SJSA1 (cell line): ENCODE measurements around the gene TBC1D22A. TPM values are rescaled to one million over a fixed set of nuclear protein-coding genes. Genes with fewer than 3 reads are reported as not detected.
"Not testable (repeated sequence)": the region's sequence is repeated elsewhere in the genome, so short reads cannot be mapped to it uniquely, and the experiment has no call there.

Source experiments
- DNase-seq, 2 experiments: peaks; one replicate each; pipeline ENCODE4 v3.0.0-alpha.2; 2015 to 2020; ENCODE audit warnings: low spot score in 2 of 2, low read depth in 1 of 2
- H3K27ac ChIP-seq: fragments of 250-450 bp; sonication (Bioruptor Pico); 2 replicates; pipeline ENCODE4 v1.5.1; 2020; ENCODE audit warnings: mild to moderate bottlenecking, moderate library complexity
- H3K27me3 ChIP-seq: fragments of 250-450 bp; sonication (Bioruptor Pico); replicated peaks from 2 replicates; pipeline ENCODE4 v1.5.1; 2020; ENCODE audit warnings: mild to moderate bottlenecking, moderate library complexity
- H3K36me3 ChIP-seq: fragments of 250-450 bp; sonication (Bioruptor Pico); 2 replicates; pipeline ENCODE4 v1.5.1; 2020; ENCODE audit warnings: mild to moderate bottlenecking
- H3K4me1 ChIP-seq: fragments of 250-450 bp; sonication (Bioruptor Pico); replicated peaks from 2 replicates; pipeline ENCODE4 v1.6.1; 2021; ENCODE audit warnings: mild to moderate bottlenecking
- H3K4me3 ChIP-seq: fragments of 250-450 bp; sonication (Bioruptor Pico); 2 replicates; pipeline ENCODE4 v1.5.1; 2020; ENCODE audit warnings: mild to moderate bottlenecking
- H3K9me3 ChIP-seq: fragments of 250-450 bp; sonication (Bioruptor Pico); replicated peaks from 2 replicates; pipeline ENCODE4 v1.5.1; 2020; ENCODE audit warnings: mild to moderate bottlenecking
- total RNA-seq: library from RNA; depleted of rRNA; stranded (reverse); fragments of >200 nt; shearing (Covaris generic); gene quantifications from 2 replicates; pipeline ENCODE4 v1.2.3, GENCODE V29; 2014

Gene TBC1D22A
- total RNA-seq, 1 experiment from 2014 or later = 10.5 TPM

DNA sequence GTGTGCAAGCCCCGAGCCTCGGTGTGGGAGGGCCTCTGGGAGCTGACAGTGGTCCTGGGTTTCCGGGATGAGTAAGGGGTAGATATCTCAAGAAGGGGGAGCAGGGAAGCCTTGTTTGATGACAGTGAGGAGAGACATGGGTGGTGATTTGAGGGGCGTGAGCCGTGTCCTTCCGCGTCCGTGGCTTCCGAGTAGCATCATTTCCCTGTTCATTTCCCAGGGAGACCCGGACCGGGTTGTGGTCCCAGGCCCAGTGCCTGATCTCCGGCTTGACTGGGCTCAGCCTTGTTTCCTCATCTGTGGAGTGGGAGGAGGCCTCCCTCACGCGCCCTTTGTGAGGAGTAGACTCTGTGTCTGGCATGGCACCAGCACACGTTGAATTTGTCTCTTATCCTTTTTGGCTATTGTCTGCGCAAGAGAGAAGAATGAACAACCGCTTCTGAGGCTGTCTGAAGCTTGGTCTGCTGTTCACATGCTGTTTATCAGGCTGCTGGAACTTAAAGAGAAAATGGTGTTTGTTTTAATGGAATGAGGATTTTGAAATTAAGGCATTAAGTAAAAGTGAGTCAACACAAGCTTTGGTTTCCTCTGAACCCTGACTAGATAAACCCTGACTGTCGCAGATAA lies 348.5 kb downstream of the TBC1D22A start:
- Histone ChIP-seq H3K4me3 (no peak overlapping the region), H3K36me3 (no peaks in the 10 kb centered on the region), H3K27ac (no peak overlapping the region), H3K4me1 (peaks cover 15% of the 10 kb centered on the region), H3K9me3 (no peaks in the 10 kb centered on the region), H3K27me3 (no peaks in the 10 kb centered on the region)
- no peak for DNase-seq

GRCh38 chr22:47111626-47112581 lies 349.5 kb downstream of the TBC1D22A start:
- DNase-seq = peak in 1 of 2 experiments; percentile 37
- Histone ChIP-seq H3K4me1 (peaks cover 14% of the 10 kb centered on the region), H3K27me3 (no peaks in the 10 kb centered on the region), H3K4me3 (no peak overlapping the region), H3K27ac (no peak overlapping the region), H3K9me3 (no peaks in the 10 kb centered on the region), H3K36me3 (no peaks in the 10 kb centered on the region)

GRCh38 chr22:47112582-47112965 lies 350.1 kb downstream of the TBC1D22A start:
- no peaks in the 10 kb centered on the region for H3K9me3 ChIP-seq
- H3K36me3 ChIP-seq = no peaks in the 10 kb centered on the region
- H3K4me3 ChIP-seq = no peak overlapping the region
- H3K27ac ChIP-seq = no peak overlapping the region
- no peaks in the 10 kb centered on the region for H3K27me3 ChIP-seq
- peak in 1 of 2 experiments; percentile 36 for DNase-seq
- H3K4me1 ChIP-seq = peaks cover 8% of the 10 kb centered on the region

DNA sequence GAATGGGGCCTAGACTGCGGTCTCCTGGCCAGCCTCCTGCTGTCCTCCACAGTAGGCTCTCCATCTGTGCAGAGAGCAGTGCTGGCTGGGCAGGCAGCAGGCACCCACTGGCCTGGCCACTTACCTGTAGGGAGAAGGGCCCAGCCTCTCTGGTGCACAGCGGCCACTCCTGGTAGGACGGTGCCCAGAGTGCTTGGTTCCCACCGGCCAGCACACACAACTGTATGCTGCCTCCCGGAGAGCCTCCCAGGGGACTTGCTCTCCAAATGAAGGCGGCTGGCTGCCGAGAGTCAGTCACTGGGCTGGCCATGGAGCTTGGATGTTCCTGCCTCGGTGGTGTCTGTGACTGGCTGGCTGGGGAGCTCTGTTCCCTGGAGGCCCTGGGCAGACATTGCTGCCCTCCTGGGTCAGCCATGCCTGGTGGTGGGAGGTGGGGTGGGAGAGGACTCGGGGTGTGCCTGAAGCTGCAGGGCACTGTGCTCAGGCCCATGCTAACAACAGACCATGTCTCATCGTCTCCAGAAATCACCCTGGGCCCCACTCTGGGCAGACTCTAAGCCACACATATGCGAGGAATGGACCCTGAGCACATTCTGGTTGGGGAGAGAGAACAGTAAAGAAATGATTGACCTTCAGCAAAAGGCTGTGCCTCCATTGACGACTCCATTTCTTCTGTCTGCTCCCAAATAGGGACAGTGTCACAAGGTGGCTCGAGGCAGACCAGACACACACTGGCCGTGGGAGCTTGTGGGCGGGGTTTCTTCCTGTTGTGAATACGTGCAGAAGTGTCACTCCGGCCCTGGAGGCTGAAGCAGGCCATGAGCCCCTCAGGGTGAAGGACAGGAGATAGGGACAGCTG lies 350.8 kb downstream of the TBC1D22A start:
- H3K4me1 ChIP-seq = peaks cover 1% of the 10 kb centered on the region
- H3K9me3 ChIP-seq = no peaks in the 10 kb centered on the region
- no peak for DNase-seq
- H3K27ac ChIP-seq = no peak overlapping the region
- no peaks in the 10 kb centered on the region for H3K36me3 ChIP-seq
- no peaks in the 10 kb centered on the region for H3K27me3 ChIP-seq
- H3K4me3 ChIP-seq = no peak overlapping the region

DNA sequence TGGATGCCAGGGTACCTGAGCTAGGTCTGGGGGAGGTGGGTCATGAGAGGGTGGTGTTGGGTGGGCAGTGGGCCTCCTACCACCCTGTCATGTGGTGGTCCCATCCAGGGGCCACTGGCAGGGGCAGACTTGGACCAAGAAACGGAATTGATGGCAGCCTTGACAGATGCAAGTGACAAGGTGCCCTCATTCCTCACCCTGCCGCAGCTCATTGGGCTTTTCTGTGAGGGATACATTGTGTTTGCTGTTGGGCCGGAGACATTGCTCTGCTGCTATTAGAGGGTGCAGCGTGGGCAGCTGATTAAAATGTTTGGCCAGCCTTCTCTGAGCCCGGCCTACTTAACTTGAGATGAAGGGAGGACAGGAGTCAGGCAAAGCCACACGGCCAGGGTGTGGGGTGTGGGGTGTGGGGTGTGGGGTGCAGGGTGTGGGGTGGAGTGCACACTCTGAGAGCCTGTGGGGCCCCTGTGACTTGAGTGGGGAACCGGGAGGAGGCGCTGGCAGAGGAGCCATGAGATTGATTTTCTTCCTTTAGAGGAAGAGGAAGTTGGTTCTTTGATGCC lies 351.5 kb downstream of the TBC1D22A start:
- H3K9me3 ChIP-seq = no peaks in the 10 kb centered on the region
- no peak overlapping the region for H3K4me3 ChIP-seq
- no peaks in the 10 kb centered on the region for H3K27me3 ChIP-seq
- no peak for DNase-seq
- H3K4me1 ChIP-seq = no peaks in the 10 kb centered on the region
- H3K27ac ChIP-seq = no peak overlapping the region
- H3K36me3 ChIP-seq = no peaks in the 10 kb centered on the region

- Histone ChIP-seq H3K36me3 (no peaks in the 10 kb centered on the region), H3K4me1 (no peaks in the 10 kb centered on the region), H3K27me3 (no peaks in the 10 kb centered on the region), H3K9me3 (no peaks in the 10 kb centered on the region), H3K4me3 (no peak overlapping the region), H3K27ac (no peak overlapping the region)
- no peak for DNase-seq
Observed at GRCh38 chr22:47114813-47115517, 352.5 kb downstream of the TBC1D22A start.

DNA sequence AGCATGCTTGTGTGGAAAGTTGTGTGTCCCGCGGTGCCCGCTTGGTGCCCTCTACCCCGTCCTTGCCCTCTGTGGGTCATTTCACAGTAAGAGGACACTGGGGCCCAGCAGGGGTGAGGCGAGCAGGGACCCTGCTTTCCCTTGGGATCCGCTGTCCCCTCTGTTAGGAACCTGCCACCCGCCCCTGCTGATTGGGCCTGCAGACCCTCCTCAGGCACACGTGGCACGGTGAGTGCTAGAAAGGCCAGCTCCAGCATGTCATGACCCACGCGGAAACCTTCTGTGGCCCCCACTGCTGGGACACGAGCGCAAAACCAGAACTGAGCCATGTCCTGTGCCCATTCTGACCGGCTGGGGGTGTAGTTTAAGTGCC lies 353.1 kb downstream of the TBC1D22A start:
- Histone ChIP-seq H3K4me1 (no peaks in the 10 kb centered on the region), H3K27me3 (no peaks in the 10 kb centered on the region), H3K4me3 (no peak overlapping the region), H3K36me3 (no peaks in the 10 kb centered on the region), H3K9me3 (no peaks in the 10 kb centered on the region), H3K27ac (no peak overlapping the region)
- DNase-seq = no peak

- no peak for DNase-seq
- Histone ChIP-seq H3K27me3 (no peaks in the 10 kb centered on the region), H3K4me3 (no peak overlapping the region), H3K4me1 (no peaks in the 10 kb centered on the region), H3K9me3 (no peaks in the 10 kb centered on the region), H3K27ac (no peak overlapping the region), H3K36me3 (no peaks in the 10 kb centered on the region)
Observed at GRCh38 chr22:47115921-47116320, 353.5 kb downstream of the TBC1D22A start.

- no peak for DNase-seq
- Histone ChIP-seq H3K4me1 (no peaks in the 10 kb centered on the region), H3K9me3 (no peaks in the 10 kb centered on the region), H3K36me3 (no peaks in the 10 kb centered on the region), H3K4me3 (no peak overlapping the region), H3K27me3 (no peaks in the 10 kb centered on the region), H3K27ac (no peak overlapping the region)
Observed at GRCh38 chr22:47116426-47117341, 354.2 kb downstream of the TBC1D22A start.

- not testable (repeated sequence) for H3K27me3 ChIP-seq, H3K36me3 ChIP-seq, H3K9me3 ChIP-seq, H3K27ac ChIP-seq, DNase-seq, H3K4me3 ChIP-seq, H3K4me1 ChIP-seq
Observed at GRCh38 chr22:47117442-47117841, 355.0 kb downstream of the TBC1D22A start.

DNA sequence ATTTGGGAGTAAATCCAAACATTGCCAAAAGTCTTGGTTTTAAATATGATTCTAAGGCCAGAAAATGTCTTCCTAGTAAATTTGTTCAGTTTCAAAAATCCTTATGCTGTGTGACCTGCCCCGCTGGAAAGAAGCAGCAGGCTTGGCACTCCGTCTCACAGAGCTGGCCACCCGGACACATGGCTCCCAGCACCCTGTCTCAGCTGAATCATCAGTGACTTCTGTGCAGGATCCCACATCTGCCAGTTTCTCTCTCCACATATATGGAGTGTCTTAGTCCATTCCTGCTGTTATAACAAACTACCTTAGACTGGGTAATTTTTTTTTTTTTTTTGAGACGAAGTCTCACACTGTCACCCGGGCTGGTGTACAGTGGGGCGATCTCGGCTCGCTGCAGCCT lies 356.7 kb downstream of the TBC1D22A start:
- Histone ChIP-seq H3K4me3 (no peak overlapping the region), H3K9me3 (no peaks in the 10 kb centered on the region), H3K36me3 (no peaks in the 10 kb centered on the region), H3K27me3 (no peaks in the 10 kb centered on the region), H3K27ac (no peak overlapping the region), H3K4me1 (no peaks in the 10 kb centered on the region)
- DNase-seq = no peak

GRCh38 chr22:47120399-47120798 lies 357.9 kb downstream of the TBC1D22A start:
- no peak overlapping the region for H3K4me3 ChIP-seq
- DNase-seq = no peak
- H3K36me3 ChIP-seq = no peaks in the 10 kb centered on the region
- no peak overlapping the region for H3K27ac ChIP-seq
- no peaks in the 10 kb centered on the region for H3K9me3 ChIP-seq
- H3K27me3 ChIP-seq = no peaks in the 10 kb centered on the region
- H3K4me1 ChIP-seq = no peaks in the 10 kb centered on the region
